Esophagus squamous epithelium (tissue), 4 donors: ENCODE measurements around the gene ICE2.

Source experiments
- POLR2A ChIP-seq, 4 donors: fragments of 450-650 bp; IDR thresholded peaks; one replicate each; pipeline ENCODE4 v1.6.1; 2017; ENCODE audit warnings: antibody characterized with exemption in 4 of 4, mild to moderate bottlenecking in 4 of 4, moderate library complexity in 3 of 4
- TF ChIP-seq, protein P1 (sequence below), 6 experiments: fragments of 450-650 bp in 4 of 6; fragments of 200-600 bp in 2 of 6; sonication (generic) in 2 of 6; IDR thresholded peaks; one replicate each; pipeline ENCODE4 v1.5.1; 2016 to 2019; ENCODE audit warnings: antibody characterized with exemption in 6 of 6, mild to moderate bottlenecking in 4 of 6, moderate library complexity in 4 of 6

DNA sequence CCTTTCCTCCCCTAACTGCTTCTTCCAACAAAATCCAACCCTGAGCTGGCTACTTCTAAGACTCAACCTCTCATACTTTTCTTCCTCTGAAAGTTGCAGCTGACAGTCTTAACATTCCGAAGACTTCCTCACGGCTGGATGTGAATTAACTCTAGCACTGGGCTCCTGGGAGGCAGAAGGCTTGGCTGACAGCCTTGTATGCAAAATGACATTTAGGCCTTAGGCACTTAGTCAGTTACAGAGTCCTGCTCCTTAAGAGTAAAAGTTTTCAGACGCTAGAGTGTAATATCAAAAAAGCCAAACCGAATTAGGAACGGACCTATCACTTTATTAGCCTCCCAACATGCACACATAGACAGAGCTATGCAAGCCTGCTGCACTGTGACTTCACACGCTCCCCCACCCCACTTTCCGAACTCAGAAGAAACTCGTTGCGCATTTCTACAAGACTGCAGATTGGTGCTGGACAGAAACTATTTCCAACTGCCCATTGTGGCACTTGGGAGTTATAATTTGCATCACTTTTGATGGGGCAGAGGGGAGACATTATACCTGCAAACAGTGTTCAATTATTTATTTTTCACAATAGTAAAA is 65.6 kb downstream of the ICE2 start:
- TF ChIP-seq, protein P1, sequence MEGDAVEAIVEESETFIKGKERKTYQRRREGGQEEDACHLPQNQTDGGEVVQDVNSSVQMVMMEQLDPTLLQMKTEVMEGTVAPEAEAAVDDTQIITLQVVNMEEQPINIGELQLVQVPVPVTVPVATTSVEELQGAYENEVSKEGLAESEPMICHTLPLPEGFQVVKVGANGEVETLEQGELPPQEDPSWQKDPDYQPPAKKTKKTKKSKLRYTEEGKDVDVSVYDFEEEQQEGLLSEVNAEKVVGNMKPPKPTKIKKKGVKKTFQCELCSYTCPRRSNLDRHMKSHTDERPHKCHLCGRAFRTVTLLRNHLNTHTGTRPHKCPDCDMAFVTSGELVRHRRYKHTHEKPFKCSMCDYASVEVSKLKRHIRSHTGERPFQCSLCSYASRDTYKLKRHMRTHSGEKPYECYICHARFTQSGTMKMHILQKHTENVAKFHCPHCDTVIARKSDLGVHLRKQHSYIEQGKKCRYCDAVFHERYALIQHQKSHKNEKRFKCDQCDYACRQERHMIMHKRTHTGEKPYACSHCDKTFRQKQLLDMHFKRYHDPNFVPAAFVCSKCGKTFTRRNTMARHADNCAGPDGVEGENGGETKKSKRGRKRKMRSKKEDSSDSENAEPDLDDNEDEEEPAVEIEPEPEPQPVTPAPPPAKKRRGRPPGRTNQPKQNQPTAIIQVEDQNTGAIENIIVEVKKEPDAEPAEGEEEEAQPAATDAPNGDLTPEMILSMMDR (IDR thresholded peaks at IDR 0.05) = no peak
- no peak for TF ChIP-seq POLR2A (IDR thresholded peaks at IDR 0.05)
